K562 (cell line): ENCODE results near the gene RPH3AL. TPM values are rescaled to one million over a fixed set of nuclear protein-coding genes. Genes with fewer than 3 reads are reported as not detected.

Source experiments
- ATAC-seq: fragments of 200-7000 bp; cut with Tn5 transposase; 3 replicates; pipeline ENCODE4 v1.9.1; 2020; ENCODE audit warnings: moderate library complexity
- BruUV-seq: library from RNA; stranded (reverse); fragments of 400-500 nt; replicated peaks from 2 replicates; lab custom pipeline; 2021; lab: Mats Ljungman, UMichigan
- CTCF ChIA-PET: fragments of 300-600 bp; formaldehyde crosslinking; extraction: SDS; loops from one replicate; lab custom pipeline; 2021; ENCODE audit warnings: low intra/inter-chr PET ratio; lab: Yijun Ruan, JAX
- POLR2A ChIA-PET: fragments of 300-600, 350-650 bp; sonication (Branson Sonifier 250); formaldehyde crosslinking; extraction: SDS; loops from one replicate; lab custom pipeline; 2021; ENCODE audit warnings: antibody characterized with exemption, inconsistent platforms; lab: Yijun Ruan, JAX
- DNase-seq, 4 experiments: peaks; one replicate each; pipeline versions ENCODE4 v3.0.0 to v3.0.0-alpha.2; 2011 to 2018; ENCODE audit warnings: low spot score in 3 of 4, mixed read lengths in 3 of 4; ENCODE audit errors: extremely low read depth in 1 of 4
- FAIRE-seq: peaks from 2 replicates; lab custom pipeline; 2011; peaks lifted over from hg19 to GRCh38; lab: Jason Lieb, UNC
- H2AFZ ChIP-seq: 2 replicates; pipeline ENCODE4 v1.6.0; 2011; ENCODE audit warnings: low read depth, low read length, control low read depth, inconsistent platforms
- H3K27ac ChIP-seq: fragments of 200-600 bp; 3 replicates; pipeline ENCODE4 v1.8.0; 2011; ENCODE audit warnings: low read depth, mild to moderate bottlenecking, control low read depth, inconsistent platforms, low read length, moderate library complexity, mixed read lengths; ENCODE audit errors: extremely low read depth
- H3K27me3 ChIP-seq, 2 experiments: fragments of 300-600 bp in 1 of 2; 2 replicates in 1 of 2; 3 replicates in 1 of 2; pipeline versions ENCODE4 v1.6.0 to v1.8.0; 2011; ENCODE audit warnings: inconsistent platforms in 2 of 2, low read length in 2 of 2, mild to moderate bottlenecking in 1 of 2, mixed read lengths in 1 of 2, moderate library complexity in 1 of 2; ENCODE audit not compliant: control insufficient read depth in 2 of 2, insufficient read depth in 2 of 2
- H3K36me3 ChIP-seq: fragments of 300-600 bp; 3 replicates; pipeline ENCODE4 v1.8.0; 2011; ENCODE audit warnings: mild to moderate bottlenecking, low read length, inconsistent platforms; ENCODE audit not compliant: control insufficient read depth, insufficient read depth
- H3K4me1 ChIP-seq, 2 experiments: fragments of 200-600 bp in 1 of 2; replicated peaks in 1 of 2; 2 replicates in 1 of 2; 3 replicates in 1 of 2; pipeline versions ENCODE4 v1.5.1 to v1.8.0; 2011; ENCODE audit warnings: inconsistent platforms in 2 of 2, low read length in 2 of 2, mild to moderate bottlenecking in 1 of 2, mixed read lengths in 1 of 2, moderate library complexity in 1 of 2; ENCODE audit not compliant: control insufficient read depth in 2 of 2, insufficient read depth in 2 of 2
- H3K4me2 ChIP-seq: 2 replicates; pipeline ENCODE4 v1.6.1; 2011; ENCODE audit warnings: low read length, control low read depth, inconsistent platforms, mixed read lengths; ENCODE audit not compliant: insufficient read depth
- H3K4me3 ChIP-seq: fragments of 200-600 bp; sonication (generic), shearing (Covaris generic); 2 replicates; pipeline ENCODE4 v1.5.1; 2016; ENCODE audit warnings: control low read depth, inconsistent platforms
- H3K79me2 ChIP-seq: fragments of 200-600 bp; 3 replicates; pipeline ENCODE4 v1.8.0; 2011; ENCODE audit warnings: low read length, inconsistent platforms; ENCODE audit not compliant: control insufficient read depth, insufficient read depth
- H3K9ac ChIP-seq, 2 experiments: 2 replicates each; pipeline versions ENCODE4 v1.6.0 to v1.6.1; 2011; ENCODE audit warnings: low read depth in 2 of 2, low read length in 2 of 2, control low read depth in 1 of 2, inconsistent platforms in 1 of 2, mild to moderate bottlenecking in 1 of 2, mixed read lengths in 1 of 2; ENCODE audit not compliant: insufficient read depth in 1 of 2
- H3K9me1 ChIP-seq: one replicate; pipeline ENCODE4 v1.6.0; 2011; ENCODE audit warnings: inconsistent platforms, mild to moderate bottlenecking, low read length, moderate library complexity; ENCODE audit not compliant: control insufficient read depth, insufficient read depth
- H3K9me3 ChIP-seq: replicated peaks from 2 replicates; pipeline ENCODE4 v1.5.1; 2011; ENCODE audit warnings: low read depth, low read length, inconsistent platforms; ENCODE audit not compliant: control insufficient read depth, insufficient read depth
- H4K20me1 ChIP-seq: replicated peaks from 2 replicates; pipeline ENCODE4 v1.6.1; 2011; ENCODE audit warnings: low read length, inconsistent platforms, mixed read lengths; ENCODE audit not compliant: control insufficient read depth, insufficient read depth
- CBFA2T2 ChIP-seq: fragments of 450-650 bp; conservative IDR thresholded peaks from 2 replicates; pipeline ENCODE4 v1.6.1; 2017; ENCODE audit warnings: mild to moderate bottlenecking
- E2F1 ChIP-seq: sonication (generic); formaldehyde crosslinking; IDR thresholded peaks from 2 replicates; pipeline ENCODE4 v1.8.1; 2023; ENCODE audit warnings: mild to moderate bottlenecking, missing genetic modification reagents, moderate library complexity
- GMEB1 ChIP-seq: fragments of 250-450 bp; sonication (Bioruptor Pico); IDR thresholded peaks from 2 replicates; pipeline ENCODE4 v1.4.0; 2020; ENCODE audit warnings: mild to moderate bottlenecking
- HNRNPK ChIP-seq: fragments of 200-400 bp; formaldehyde crosslinking; IDR thresholded peaks from one replicate; pipeline ENCODE4 v1.6.1; 2018; ENCODE audit warnings: mild to moderate bottlenecking, low read depth, low read length; ENCODE audit not compliant: poor library complexity, severe bottlenecking
- NR2C2 ChIP-seq, 2 experiments: fragments of 200-800 bp in 1 of 2; sonication (Bioruptor generic) in 1 of 2; sonication (generic) in 1 of 2; formaldehyde crosslinking in 1 of 2; IDR thresholded peaks; 2 replicates each; pipeline versions ENCODE4 v1.6.1 to v1.8.0; 2016 to 2022; ENCODE audit warnings: mild to moderate bottlenecking in 1 of 2, missing compliant biosample characterization in 1 of 2, missing genetic modification characterization in 1 of 2, missing genetic modification reagents in 1 of 2
- RAD21 ChIP-seq, 2 experiments: fragments of 250-450 bp in 1 of 2; fragments of 450-650 bp in 1 of 2; sonication (Bioruptor Pico) in 1 of 2; formaldehyde crosslinking in 1 of 2; IDR thresholded peaks in 1 of 2; conservative IDR thresholded peaks in 1 of 2; 2 replicates each; pipeline versions ENCODE4 v1.4.0 to v1.8.0; 2020 to 2022; ENCODE audit warnings: mild to moderate bottlenecking in 2 of 2, moderate library complexity in 1 of 2
- TAL1 ChIP-seq: fragments of 450-650 bp; IDR thresholded peaks from 2 replicates; pipeline ENCODE4 v1.6.1; 2016; ENCODE audit warnings: mild to moderate bottlenecking
- ZNF174 ChIP-seq: fragments of 250-450 bp; sonication (Bioruptor Pico); IDR thresholded peaks from 2 replicates; pipeline ENCODE4 v1.4.0; 2020; ENCODE audit warnings: mild to moderate bottlenecking
- WGBS: fragments of 100-300 bp; shearing (Covaris generic); methylation state at CpG from one replicate; pipeline ENCODE4 v1.1.6; 2016; ENCODE audit warnings: low coverage, mixed read lengths; ENCODE audit not compliant: insufficient coverage; ENCODE audit errors: missing lambda C conversion rate; 5-methylcytosine and 5-hydroxymethylcytosine counted together
- in situ Hi-C: fragments of 300-500 bp; cut with MboI; formaldehyde crosslinking; loops from 4 replicates; pipeline ENCODE4 v1.15.0; 2018; ENCODE audit warnings: inconsistent platforms, mixed read lengths
- intact Hi-C: fragments of 100-400 bp; cut with micrococcal nuclease; formaldehyde crosslinking; loops from 2 replicates; pipeline ENCODE4 v1.14.2; 2022
- polyA plus RNA-seq, 8 experiments: library from polyadenylated mRNA; depleted of rRNA in 4 of 8; stranded (reverse) in 5 of 8; unstranded in 3 of 8; fragments of >200 nt; fragmentation: Nextera tagmentation in 2 of 8; fragmentation: Illumina TruSeq in 1 of 8; extraction: Ambion mirVana in 2 of 8; extraction: Trizol in 1 of 8; gene quantifications; 2 replicates each; pipeline versions ENCODE4 v1.2.1 to v1.2.3, GENCODE V29; 2011 to 2014; ENCODE audit warnings: inconsistent platforms in 1 of 8, missing spikeins in 1 of 8
- total RNA-seq, 7 experiments: library from RNA; depleted of rRNA in 6 of 7; stranded (reverse); fragments of >200 nt in 6 of 7; fragmentation: Illumina TruSeq in 2 of 7; extraction: Trizol in 2 of 7; gene quantifications; 2 replicates each; pipeline versions ENCODE4 v1.2.1 to v1.2.3, GENCODE V29; 2011 to 2021; ENCODE audit warnings: low replicate concordance in 1 of 7
- TF ChIP-seq, protein P1 (sequence below), 3 experiments: fragments of 200-800 bp in 1 of 3; fragments of 250-450 bp in 1 of 3; fragments of 450-650 bp in 1 of 3; sonication (Bioruptor Pico) in 1 of 3; sonication (Bioruptor generic) in 1 of 3; formaldehyde crosslinking in 1 of 3; IDR thresholded peaks; 2 replicates each; pipeline versions ENCODE4 v1.6.1 to v1.8.0; 2016 to 2022; ENCODE audit warnings: mild to moderate bottlenecking in 2 of 3, missing genetic modification characterization in 2 of 3, missing compliant biosample characterization in 1 of 3, moderate library complexity in 1 of 3

RPH3AL gene
- total and polyA plus RNA-seq, 9 of the 15 experiments (the other 6 are each of a cell fraction or from before 2014, with no cell fraction given) = 0.18 to 1.7 (median 0.39) TPM

DNA sequence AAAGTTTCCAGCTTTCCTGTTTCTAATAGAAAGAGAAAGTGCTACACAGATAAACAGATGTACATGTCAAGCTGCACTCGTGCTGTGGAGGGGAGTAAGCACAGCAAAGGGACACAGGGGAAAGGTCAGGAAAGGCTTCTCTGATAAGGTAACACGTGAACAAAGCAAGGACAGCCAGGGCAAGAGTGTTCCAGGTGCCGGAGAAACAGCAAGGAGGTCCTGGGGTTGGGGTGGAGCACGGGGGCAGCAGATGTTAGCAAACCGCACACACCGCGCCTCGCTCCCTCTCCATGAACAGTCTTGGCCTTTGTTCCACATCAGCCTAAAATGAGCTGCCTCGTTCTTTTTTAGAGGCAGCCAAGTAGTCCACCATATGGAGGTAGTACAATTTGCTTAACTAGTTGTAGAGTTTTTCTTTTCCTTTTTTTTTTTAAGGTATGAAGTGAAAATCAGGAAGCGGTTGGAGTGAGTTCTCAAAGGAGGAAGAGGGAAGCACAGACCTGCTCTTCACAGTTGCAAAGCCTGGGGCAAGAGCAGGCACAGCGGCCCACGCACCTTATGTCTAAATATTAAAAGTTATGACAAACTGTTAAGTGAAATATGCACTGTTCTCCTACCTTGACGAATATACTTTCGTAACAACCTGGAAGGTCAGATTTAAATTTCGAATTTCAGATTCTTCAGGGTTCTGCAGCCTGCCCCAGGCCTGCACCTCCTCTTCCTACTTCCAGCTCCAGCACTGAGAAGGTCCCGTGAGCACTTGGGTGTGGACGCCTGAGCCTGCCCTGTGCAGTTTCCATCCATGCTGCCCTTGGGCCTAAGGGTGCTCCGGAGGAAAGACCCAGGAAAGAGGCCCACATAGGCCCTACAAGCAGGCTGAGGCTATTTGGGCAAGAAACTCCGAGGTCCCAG, 41.5 kb upstream of the RPH3AL start (continued):
- TF ChIP-seq NR2C2 (CRISPR knock-in tag; IDR thresholded peaks at IDR 0.05) (no peak), NR2C2 (tag; IDR thresholded peaks at IDR 0.05) (peak; percentile 77), CBFA2T2 (peak; percentile 73)

- Histone ChIP-seq H3K36me3 (no peaks in the 10 kb centered on the region), H3K27ac (no peak overlapping the region), H3K4me3 (no peak overlapping the region), H3K9ac (no peak overlapping the region), H3K4me2 (no peak overlapping the region), H2AFZ (no peak overlapping the region), H3K9me1 (no peaks in the 10 kb centered on the region), H3K9me3 (no peaks in the 10 kb centered on the region), H3K79me2 (no peaks in the 10 kb centered on the region), H3K4me1 (peaks cover 0 to 4% of the 10 kb centered on the region in 2 experiments; a peak in 1 of 5 replicates), H3K27me3 (peaks cover 6 to 22% of the 10 kb centered on the region in 2 experiments; a peak in 4 of 5 replicates), H4K20me1 (no peaks in the 10 kb centered on the region)
- 2% methylated on average over 10 of the region's 11 CpGs for WGBS
- no peak for DNase-seq
- ChIA-PET POLR2A (no interaction called here), CTCF (no interaction called here)
- in situ Hi-C loops = no loop called here
- BruUV-seq = no TSS peak
- intact Hi-C loops = no loop called here
- no peak for ATAC-seq
- FAIRE-seq = no peak
- TF ChIP-seq HNRNPK (no peak), RAD21 (CRISPR knock-in tag; conservative IDR thresholded peaks at IDR 0.05 in 1 of 2, IDR thresholded peaks at IDR 0.05 in 1 of 2) (no peak), E2F1 (CRISPR knock-in tag) (no peak), TAL1 (no peak), ZNF174 (CRISPR knock-in tag) (no peak), GMEB1 (CRISPR knock-in tag) (no peak)
- TF ChIP-seq, protein P1, sequence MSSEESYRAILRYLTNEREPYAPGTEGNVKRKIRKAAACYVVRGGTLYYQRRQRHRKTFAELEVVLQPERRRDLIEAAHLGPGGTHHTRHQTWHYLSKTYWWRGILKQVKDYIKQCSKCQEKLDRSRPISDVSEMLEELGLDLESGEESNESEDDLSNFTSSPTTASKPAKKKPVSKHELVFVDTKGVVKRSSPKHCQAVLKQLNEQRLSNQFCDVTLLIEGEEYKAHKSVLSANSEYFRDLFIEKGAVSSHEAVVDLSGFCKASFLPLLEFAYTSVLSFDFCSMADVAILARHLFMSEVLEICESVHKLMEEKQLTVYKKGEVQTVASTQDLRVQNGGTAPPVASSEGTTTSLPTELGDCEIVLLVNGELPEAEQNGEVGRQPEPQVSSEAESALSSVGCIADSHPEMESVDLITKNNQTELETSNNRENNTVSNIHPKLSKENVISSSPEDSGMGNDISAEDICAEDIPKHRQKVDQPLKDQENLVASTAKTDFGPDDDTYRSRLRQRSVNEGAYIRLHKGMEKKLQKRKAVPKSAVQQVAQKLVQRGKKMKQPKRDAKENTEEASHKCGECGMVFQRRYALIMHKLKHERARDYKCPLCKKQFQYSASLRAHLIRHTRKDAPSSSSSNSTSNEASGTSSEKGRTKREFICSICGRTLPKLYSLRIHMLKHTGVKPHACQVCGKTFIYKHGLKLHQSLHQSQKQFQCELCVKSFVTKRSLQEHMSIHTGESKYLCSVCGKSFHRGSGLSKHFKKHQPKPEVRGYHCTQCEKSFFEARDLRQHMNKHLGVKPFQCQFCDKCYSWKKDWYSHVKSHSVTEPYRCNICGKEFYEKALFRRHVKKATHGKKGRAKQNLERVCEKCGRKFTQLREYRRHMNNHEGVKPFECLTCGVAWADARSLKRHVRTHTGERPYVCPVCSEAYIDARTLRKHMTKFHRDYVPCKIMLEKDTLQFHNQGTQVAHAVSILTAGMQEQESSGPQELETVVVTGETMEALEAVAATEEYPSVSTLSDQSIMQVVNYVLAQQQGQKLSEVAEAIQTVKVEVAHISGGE (CRISPR knock-in tag; IDR thresholded peaks at IDR 0.05) = no peak
Measured at GRCh38 chr17:391850-392249, 39.2 kb upstream of the RPH3AL start.
